Retinal pigment epithelial cell (primary cell): Measurements from ENCODE around the gene BAK1.
"Not testable (repeated sequence)": the region's sequence is repeated elsewhere in the genome, so short reads cannot be mapped to it uniquely, and the experiment has no call there.

Source experiments
- DNase-seq: peaks from one replicate; pipeline ENCODE4 v3.0.0-alpha.2; 2010; ENCODE audit warnings: low read depth
- H3K4me3 ChIP-seq: 2 replicates; pipeline ENCODE4 v1.5.1; 2011; ENCODE audit warnings: mild to moderate bottlenecking, low read length, control low read depth, moderate library complexity
- CTCF ChIP-seq: conservative IDR thresholded peaks from 2 replicates; pipeline ENCODE4 v1.5.1; 2011; ENCODE audit warnings: low read depth, low read length, control low read depth, inconsistent platforms

BAK1 gene

DNA sequence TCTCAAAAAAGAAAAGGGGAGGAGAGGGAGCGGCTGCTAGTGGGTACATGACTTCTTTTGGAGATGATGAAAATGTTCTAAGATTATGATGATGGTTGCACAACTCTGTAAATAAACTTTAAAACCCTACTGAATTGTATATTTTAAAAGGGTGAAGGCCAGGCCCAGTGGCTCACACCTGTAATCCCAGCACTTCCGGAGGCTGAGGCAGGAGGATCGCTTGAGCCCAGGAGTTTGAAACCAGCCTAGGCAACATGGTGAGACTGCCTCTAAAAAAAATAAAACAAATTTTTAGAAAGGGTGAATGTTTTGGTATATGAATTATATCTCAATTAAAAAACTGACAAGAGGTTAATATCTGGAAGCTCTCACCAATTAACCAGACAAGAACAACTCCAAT is 45.4 kb downstream of the BAK1 start:
- TF ChIP-seq CTCF: no peak
- no peak for DNase-seq
- H3K4me3 ChIP-seq: no peak overlapping the region

- not testable (repeated sequence) for DNase-seq
These were observed 46.8 kb downstream of the BAK1 start for GRCh38 chr6:33533163-33533869.

GRCh38 chr6:33532431-33532830 is 47.6 kb downstream of the BAK1 start:
- not testable (repeated sequence) for DNase-seq, H3K4me3 ChIP-seq

More at GRCh38 chr6:33533163-33533869, 46.8 kb downstream of the BAK1 start:
- H3K4me3 ChIP-seq: not testable (repeated sequence)

DNA sequence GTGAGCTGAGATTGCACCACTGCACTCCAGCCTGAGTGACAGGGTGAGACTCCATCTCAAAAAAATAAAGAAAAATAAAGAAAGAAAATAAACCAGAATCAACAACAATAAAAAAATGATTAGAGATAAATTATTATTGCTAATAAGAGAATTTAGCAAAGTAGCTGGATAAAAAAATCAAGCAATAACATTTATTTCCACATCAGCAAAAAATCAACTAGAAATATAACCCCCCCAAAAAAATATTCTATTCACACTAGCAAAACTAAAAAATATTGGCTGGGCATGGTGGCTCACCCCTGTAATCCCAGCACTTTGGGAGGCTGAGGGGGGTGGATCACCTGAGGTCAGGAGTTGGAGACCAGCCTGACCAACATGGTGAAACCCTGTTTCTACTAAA is 49.5 kb downstream of the BAK1 start:
- H3K4me3 ChIP-seq: not testable (repeated sequence)

More for the DNA sequence above, 49.5 kb downstream of the BAK1 start:
- DNase-seq: not testable (repeated sequence)
